Suprapubic skin (tissue), 4 donors: ENCODE results near the gene PCNT.

Experiments used
- CTCF ChIP-seq, 2 donors: fragments of 200-600 bp in 1 of 2; fragments of 450-650 bp in 1 of 2; sonication (generic) in 1 of 2; IDR thresholded peaks; one replicate each; pipeline ENCODE4 v1.5.1; 2016 to 2019; ENCODE audit warnings: antibody characterized with exemption in 2 of 2, mild to moderate bottlenecking in 1 of 2, moderate library complexity in 1 of 2
- POLR2A ChIP-seq, 2 donors: fragments of 450-650 bp; IDR thresholded peaks; one replicate each; pipeline ENCODE4 v1.6.1; 2017; ENCODE audit warnings: antibody characterized with exemption in 2 of 2, mild to moderate bottlenecking in 2 of 2, moderate library complexity in 2 of 2
- POLR2AphosphoS5 ChIP-seq, 3 donors: sonication (generic); formaldehyde crosslinking; IDR thresholded peaks; one replicate each; pipeline ENCODE4 v1.6.1; 2017; ENCODE audit warnings: antibody characterized with exemption in 3 of 3

DNA sequence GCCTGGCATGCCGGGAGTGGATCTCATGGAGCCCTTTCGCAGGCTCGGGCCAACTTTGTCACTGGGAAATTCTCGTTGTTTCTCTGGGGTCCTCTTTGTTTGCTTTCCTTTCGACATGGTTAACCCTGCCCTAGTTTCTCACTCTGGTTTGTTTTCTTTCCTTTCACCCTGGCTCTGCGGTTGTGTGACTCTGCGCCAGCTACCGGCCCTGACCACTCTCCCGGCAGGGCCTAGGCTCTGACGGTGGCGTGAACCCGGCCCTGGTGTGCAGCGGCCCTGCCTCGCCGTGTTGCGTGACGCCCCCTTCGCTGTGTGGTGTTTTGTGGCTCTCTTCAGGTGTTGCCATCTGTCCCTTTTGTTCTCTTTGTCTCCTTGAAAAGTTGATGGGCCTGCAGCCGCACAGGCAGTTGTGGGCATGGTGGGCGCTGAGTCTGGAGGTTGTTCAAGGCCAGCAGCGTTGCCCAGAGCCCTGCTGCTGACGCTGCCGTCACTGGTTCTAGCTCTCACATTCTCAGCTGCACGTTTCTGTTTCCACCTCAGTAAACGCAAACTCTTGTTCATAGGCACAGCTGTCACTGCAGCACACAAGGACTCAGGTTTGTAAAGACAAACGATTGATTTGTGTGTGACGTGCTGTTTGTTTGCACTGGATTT is 70.1 kb downstream of the PCNT start:
- TF ChIP-seq CTCF (IDR thresholded peaks at IDR 0.05) (no peak), POLR2A (IDR thresholded peaks at IDR 0.05) (no peak), POLR2AphosphoS5 (IDR thresholded peaks at IDR 0.05) (no peak)
